ENCODE data around the gene MAST1.

DNA sequence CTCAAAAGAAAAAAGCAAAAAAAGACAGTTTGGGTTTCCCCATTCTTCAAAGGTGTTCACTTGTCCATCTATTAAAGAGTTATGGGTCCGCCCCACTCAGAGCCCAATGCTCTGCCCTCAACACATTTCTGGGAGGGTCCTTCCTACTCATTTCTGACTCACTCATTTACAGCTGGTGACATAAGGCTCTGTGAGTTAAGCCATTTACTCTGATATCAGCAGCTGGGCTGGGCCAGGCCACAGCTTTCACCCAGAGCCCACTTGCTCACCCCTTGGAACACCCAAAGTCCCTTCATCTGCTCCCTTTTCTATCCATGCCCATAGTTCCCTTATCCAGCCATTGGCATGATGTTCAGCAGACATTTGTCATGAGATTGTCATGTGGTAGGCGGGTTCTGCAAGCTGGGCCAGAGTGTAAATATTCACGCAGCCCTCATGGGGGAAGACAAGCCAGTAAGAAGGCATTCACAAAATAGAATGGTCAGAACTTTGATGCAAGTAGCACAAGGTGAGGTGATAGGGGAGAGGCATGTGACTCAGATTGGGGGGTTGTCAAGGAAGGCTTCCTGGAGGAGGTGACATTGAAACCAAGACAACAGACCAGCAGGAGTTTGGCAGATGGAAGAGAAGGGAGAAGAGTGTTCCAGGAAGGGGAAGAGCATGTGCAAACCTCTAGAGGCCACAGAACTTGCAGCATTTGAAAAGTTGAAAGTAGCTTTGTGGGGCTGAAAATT is 5.9 kb downstream of the MAST1 start:
- TF ChIP-seq, protein P1, sequence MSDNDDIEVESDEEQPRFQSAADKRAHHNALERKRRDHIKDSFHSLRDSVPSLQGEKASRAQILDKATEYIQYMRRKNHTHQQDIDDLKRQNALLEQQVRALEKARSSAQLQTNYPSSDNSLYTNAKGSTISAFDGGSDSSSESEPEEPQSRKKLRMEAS (IDR thresholded peaks at IDR 0.05), result no peak
- TF ChIP-seq POLR2A (IDR thresholded peaks at IDR 0.05; ENCODE audit: borderline replicate concordance, extremely low read depth, insufficient read depth, insufficient read length), result no peak
- no peak for TF ChIP-seq EZH2 (IDR thresholded peaks at IDR 0.05)
- no peak for TF ChIP-seq EGR1 (IDR thresholded peaks at IDR 0.05; ENCODE audit: low read depth)
- TF ChIP-seq, protein P2, sequence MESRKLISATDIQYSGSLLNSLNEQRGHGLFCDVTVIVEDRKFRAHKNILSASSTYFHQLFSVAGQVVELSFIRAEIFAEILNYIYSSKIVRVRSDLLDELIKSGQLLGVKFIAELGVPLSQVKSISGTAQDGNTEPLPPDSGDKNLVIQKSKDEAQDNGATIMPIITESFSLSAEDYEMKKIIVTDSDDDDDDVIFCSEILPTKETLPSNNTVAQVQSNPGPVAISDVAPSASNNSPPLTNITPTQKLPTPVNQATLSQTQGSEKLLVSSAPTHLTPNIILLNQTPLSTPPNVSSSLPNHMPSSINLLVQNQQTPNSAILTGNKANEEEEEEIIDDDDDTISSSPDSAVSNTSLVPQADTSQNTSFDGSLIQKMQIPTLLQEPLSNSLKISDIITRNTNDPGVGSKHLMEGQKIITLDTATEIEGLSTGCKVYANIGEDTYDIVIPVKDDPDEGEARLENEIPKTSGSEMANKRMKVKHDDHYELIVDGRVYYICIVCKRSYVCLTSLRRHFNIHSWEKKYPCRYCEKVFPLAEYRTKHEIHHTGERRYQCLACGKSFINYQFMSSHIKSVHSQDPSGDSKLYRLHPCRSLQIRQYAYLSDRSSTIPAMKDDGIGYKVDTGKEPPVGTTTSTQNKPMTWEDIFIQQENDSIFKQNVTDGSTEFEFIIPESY (IDR thresholded peaks at IDR 0.05; ENCODE audit: extremely low read depth, insufficient replicate concordance, low read length), result no peak
- TF ChIP-seq SIN3A (IDR thresholded peaks at IDR 0.05; ENCODE audit: low read depth), result no peak
- TF ChIP-seq CBX3 (IDR thresholded peaks at IDR 0.05; ENCODE audit: low read depth), result no peak
- TF ChIP-seq CEBPB (IDR thresholded peaks at IDR 0.05; ENCODE audit: low read depth), result no peak
